Right atrium auricular region (tissue), 2 donors: ENCODE data around the gene KCNIP4. TPM values are rescaled to one million over a fixed set of nuclear protein-coding genes. Genes with fewer than 3 reads are reported as not detected.

Source experiments
- DNase-seq: peaks from one replicate; pipeline ENCODE4 v3.0.0-alpha.2; 2019; ENCODE audit warnings: low spot score
- H3K27ac ChIP-seq, 2 donors: fragments of 200-600 bp; sonication (generic); 1 replicate in 1 of 2; 2 replicates in 1 of 2; pipeline ENCODE4 v1.5.1; 2016 to 2019
- H3K27me3 ChIP-seq, 2 donors: fragments of 200-600 bp; sonication (generic); one replicate each; pipeline versions ENCODE4 v1.5.1 to v1.6.0; 2017 to 2019
- H3K36me3 ChIP-seq: fragments of 200-600 bp; sonication (generic); one replicate; pipeline ENCODE4 v1.5.1; 2016
- H3K4me1 ChIP-seq, 2 donors: fragments of 200-600 bp; sonication (generic); one replicate each; pipeline versions ENCODE4 v1.5.1 to v1.6.0; 2017 to 2019
- H3K4me3 ChIP-seq, 2 donors: fragments of 200-600 bp; sonication (generic); 1 replicate in 1 of 2; 2 replicates in 1 of 2; pipeline ENCODE4 v1.5.1; 2017 to 2019; ENCODE audit warnings: mild to moderate bottlenecking in 1 of 2, moderate library complexity in 1 of 2
- H3K9me3 ChIP-seq, 2 donors: fragments of 200-600 bp; sonication (generic); one replicate each; pipeline ENCODE4 v1.5.1; 2019
- CTCF ChIP-seq, 2 donors: fragments of 200-600 bp; sonication (generic); IDR thresholded peaks; one replicate each; pipeline ENCODE4 v1.5.1; 2019; ENCODE audit warnings: antibody characterized with exemption in 2 of 2
- total RNA-seq, 2 donors: library from RNA; depleted of rRNA; stranded (reverse); fragments of >200 nt; gene quantifications; one replicate each; pipeline ENCODE4 v1.1.0, GENCODE V29; 2016

KCNIP4 gene
- total RNA-seq, 2 donors from 2014 or later: not detected

GRCh38 chr4:20944961-20945360, 1003.6 kb downstream of the KCNIP4 start:
- Histone ChIP-seq H3K4me1 (no peaks in the 10 kb centered on the region), H3K9me3 (no peaks in the 10 kb centered on the region), H3K27ac (no peak overlapping the region), H3K27me3 (no peaks in the 10 kb centered on the region), H3K4me3 (no peak overlapping the region), H3K36me3 (no peaks in the 10 kb centered on the region)
- DNase-seq: no peak
- TF ChIP-seq CTCF (IDR thresholded peaks at IDR 0.05): no peak

GRCh38 chr4:20944451-20944850, 1004.1 kb downstream of the KCNIP4 start:
- Histone ChIP-seq H3K27ac (no peak overlapping the region), H3K27me3 (no peaks in the 10 kb centered on the region), H3K9me3 (no peaks in the 10 kb centered on the region), H3K4me3 (no peak overlapping the region), H3K4me1 (no peaks in the 10 kb centered on the region), H3K36me3 (no peaks in the 10 kb centered on the region)
- DNase-seq: no peak
- TF ChIP-seq CTCF (IDR thresholded peaks at IDR 0.05): no peak

DNA sequence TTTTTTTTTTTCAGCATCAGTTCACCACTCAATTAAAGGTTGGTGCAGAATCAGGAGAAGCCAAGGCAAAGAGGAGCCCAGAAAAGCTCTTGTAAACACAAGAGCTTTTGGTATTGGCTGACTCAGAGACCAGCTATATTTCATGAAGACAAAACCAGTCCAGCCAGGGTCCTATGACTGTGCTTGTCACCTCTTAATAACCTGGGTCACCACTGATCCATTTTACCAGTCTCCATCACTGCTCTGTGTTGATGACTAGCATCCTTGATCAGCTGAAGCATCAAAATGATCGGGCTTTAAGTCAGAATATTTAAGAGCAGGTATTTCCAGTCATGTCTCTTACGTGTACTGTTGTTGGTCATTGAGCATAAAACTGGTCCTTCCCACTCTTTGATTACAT, 1010.4 kb downstream of the KCNIP4 start:
- no peaks in the 10 kb centered on the region for H3K4me1 ChIP-seq
- H3K4me3 ChIP-seq: no peak overlapping the region
- no peak overlapping the region for H3K27ac ChIP-seq
- no peak for DNase-seq
- H3K27me3 ChIP-seq: no peaks in the 10 kb centered on the region
- H3K36me3 ChIP-seq: no peaks in the 10 kb centered on the region
- no peak for TF ChIP-seq CTCF (IDR thresholded peaks at IDR 0.05)
- no peaks in the 10 kb centered on the region for H3K9me3 ChIP-seq

GRCh38 chr4:20926529-20926928, 1022.0 kb downstream of the KCNIP4 start:
- H3K36me3 ChIP-seq: no peaks in the 10 kb centered on the region

DNA sequence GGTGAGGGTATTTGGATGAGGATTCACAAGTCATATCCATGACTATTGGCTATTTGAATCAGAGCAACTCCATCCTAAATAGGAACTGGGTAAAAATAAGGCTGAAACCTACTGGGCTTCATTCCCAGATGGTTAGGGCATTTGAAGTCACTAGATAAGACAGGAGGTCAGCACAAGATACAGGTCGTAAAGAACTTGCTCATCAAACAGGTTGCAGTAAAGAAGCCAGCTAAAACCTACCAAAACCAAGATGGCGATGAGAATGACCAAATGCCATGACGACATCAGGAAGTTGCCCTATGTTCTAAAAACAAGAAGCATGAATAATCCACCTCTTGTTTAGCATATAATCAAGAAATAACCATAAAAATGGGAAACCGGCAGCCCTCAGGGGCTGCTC, 1023.4 kb downstream of the KCNIP4 start:
- no peak for TF ChIP-seq CTCF (IDR thresholded peaks at IDR 0.05)
- H3K27ac ChIP-seq: no peak overlapping the region
- H3K27me3 ChIP-seq: no peaks in the 10 kb centered on the region
- no peaks in the 10 kb centered on the region for H3K36me3 ChIP-seq
- no peak overlapping the region for H3K4me3 ChIP-seq
- no peaks in the 10 kb centered on the region for H3K9me3 ChIP-seq
- no peaks in the 10 kb centered on the region for H3K4me1 ChIP-seq
- DNase-seq: no peak

More at GRCh38 chr4:20926529-20926928, 1022.0 kb downstream of the KCNIP4 start:
- no peak for TF ChIP-seq CTCF (IDR thresholded peaks at IDR 0.05)
- no peak for DNase-seq
- Histone ChIP-seq H3K4me1 (no peaks in the 10 kb centered on the region), H3K27ac (no peak overlapping the region), H3K27me3 (no peaks in the 10 kb centered on the region), H3K9me3 (no peaks in the 10 kb centered on the region), H3K4me3 (no peak overlapping the region)

DNA sequence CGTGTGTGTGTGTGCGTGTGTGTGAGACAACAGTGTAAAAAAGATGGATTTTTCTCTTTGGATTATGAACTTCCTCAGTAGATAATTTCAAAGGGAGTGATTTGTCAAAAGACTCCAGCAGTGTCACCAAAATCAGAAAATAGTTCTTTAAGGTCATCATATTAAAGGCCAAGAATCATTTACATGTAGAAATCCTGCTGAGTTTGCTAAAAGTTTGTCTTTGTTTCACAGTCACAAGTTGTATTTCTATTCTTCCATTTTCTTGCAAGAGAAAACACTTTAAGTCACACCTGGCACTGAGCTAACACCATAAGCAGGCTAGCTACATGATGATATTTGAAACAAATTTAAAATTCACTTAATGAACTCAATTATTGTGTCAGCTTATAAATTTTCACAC, 1025.6 kb downstream of the KCNIP4 start:
- Histone ChIP-seq H3K4me1 (no peaks in the 10 kb centered on the region), H3K27me3 (no peaks in the 10 kb centered on the region), H3K9me3 (no peaks in the 10 kb centered on the region), H3K27ac (no peak overlapping the region), H3K4me3 (no peak overlapping the region), H3K36me3 (no peaks in the 10 kb centered on the region)
- DNase-seq: no peak
- TF ChIP-seq CTCF (IDR thresholded peaks at IDR 0.05): no peak
